ENCODE measurements around the gene ALDH1B1.

The ALDH1B1 gene

DNA sequence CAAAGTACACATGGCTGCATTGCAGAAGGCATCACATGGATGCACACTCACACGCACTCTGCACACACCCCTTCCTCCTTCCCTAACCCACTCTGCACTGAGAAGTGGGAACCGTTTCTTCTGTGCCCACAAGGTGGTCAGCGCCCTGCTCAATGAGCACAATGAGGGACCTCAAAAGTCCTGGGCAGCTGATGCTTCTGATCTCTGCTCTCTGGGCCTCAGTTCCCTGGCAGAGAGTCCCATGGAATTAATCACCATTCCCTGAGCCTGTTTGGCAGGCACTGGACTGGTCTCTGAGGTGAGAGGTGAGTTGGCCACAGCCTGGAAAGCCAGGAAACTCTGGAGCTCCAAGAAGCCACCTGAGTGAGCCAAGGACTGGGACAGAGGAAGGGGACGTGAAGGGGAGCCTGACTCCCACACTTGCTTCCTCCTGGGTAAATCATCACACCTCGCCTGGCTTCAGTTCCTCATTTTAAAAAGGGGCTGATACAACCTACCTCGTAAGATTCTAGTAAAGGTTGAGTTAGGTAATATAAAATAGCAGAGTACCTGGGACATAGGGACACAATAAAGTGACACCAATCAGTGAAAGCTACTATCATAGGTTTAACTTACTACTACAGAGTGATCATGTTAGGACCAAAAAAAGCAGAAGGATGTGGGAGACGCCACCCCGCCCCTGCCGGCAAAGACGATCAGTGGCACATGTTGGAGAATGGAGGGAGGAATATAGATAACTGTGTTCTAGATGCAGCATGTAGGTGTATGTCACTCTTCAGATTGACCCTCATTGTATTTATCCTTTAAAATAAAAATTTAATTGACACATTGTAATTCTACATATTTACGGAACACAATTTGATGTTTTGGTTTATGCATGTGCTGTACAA is 52.9 kb downstream of the ALDH1B1 start:
- DNase-seq (ENCODE audit: low read depth), result no peak
- TF ChIP-seq, protein P1, sequence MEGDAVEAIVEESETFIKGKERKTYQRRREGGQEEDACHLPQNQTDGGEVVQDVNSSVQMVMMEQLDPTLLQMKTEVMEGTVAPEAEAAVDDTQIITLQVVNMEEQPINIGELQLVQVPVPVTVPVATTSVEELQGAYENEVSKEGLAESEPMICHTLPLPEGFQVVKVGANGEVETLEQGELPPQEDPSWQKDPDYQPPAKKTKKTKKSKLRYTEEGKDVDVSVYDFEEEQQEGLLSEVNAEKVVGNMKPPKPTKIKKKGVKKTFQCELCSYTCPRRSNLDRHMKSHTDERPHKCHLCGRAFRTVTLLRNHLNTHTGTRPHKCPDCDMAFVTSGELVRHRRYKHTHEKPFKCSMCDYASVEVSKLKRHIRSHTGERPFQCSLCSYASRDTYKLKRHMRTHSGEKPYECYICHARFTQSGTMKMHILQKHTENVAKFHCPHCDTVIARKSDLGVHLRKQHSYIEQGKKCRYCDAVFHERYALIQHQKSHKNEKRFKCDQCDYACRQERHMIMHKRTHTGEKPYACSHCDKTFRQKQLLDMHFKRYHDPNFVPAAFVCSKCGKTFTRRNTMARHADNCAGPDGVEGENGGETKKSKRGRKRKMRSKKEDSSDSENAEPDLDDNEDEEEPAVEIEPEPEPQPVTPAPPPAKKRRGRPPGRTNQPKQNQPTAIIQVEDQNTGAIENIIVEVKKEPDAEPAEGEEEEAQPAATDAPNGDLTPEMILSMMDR (conservative IDR thresholded peaks at IDR 0.05; ENCODE audit: low read depth, low read length), result no peak

GRCh38 chr9:38447703-38448102 is 55.2 kb downstream of the ALDH1B1 start:
- TF ChIP-seq, protein P1 (conservative IDR thresholded peaks at IDR 0.05; ENCODE audit: low read depth, low read length), result no peak
- DNase-seq (ENCODE audit: low read depth), result no peak
- H3K4me3 ChIP-seq (ENCODE audit: low read length), result no peak overlapping the region

More for the DNA sequence above, 52.9 kb downstream of the ALDH1B1 start:
- no peak overlapping the region for H3K4me3 ChIP-seq (ENCODE audit: low read length)

Measured in retinal pigment epithelial cell (primary cell).